GM19035 (cell line): ENCODE results near the gene THSD1.

Experiments
- ATAC-seq: cut with Tn5 transposase; IDR thresholded peaks from one replicate; pipeline ENCODE4 v1.9.1; 2021; ENCODE audit not compliant: unreplicated experiment

THSD1 gene, protein sequence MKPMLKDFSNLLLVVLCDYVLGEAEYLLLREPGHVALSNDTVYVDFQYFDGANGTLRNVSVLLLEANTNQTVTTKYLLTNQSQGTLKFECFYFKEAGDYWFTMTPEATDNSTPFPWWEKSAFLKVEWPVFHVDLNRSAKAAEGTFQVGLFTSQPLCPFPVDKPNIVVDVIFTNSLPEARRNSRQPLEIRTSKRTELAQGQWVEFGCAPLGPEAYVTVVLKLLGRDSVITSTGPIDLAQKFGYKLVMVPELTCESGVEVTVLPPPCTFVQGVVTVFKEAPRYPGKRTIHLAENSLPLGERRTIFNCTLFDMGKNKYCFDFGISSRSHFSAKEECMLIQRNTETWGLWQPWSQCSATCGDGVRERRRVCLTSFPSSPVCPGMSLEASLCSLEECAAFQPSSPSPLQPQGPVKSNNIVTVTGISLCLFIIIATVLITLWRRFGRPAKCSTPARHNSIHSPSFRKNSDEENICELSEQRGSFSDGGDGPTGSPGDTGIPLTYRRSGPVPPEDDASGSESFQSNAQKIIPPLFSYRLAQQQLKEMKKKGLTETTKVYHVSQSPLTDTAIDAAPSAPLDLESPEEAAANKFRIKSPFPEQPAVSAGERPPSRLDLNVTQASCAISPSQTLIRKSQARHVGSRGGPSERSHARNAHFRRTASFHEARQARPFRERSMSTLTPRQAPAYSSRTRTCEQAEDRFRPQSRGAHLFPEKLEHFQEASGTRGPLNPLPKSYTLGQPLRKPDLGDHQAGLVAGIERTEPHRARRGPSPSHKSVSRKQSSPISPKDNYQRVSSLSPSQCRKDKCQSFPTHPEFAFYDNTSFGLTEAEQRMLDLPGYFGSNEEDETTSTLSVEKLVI

DNA sequence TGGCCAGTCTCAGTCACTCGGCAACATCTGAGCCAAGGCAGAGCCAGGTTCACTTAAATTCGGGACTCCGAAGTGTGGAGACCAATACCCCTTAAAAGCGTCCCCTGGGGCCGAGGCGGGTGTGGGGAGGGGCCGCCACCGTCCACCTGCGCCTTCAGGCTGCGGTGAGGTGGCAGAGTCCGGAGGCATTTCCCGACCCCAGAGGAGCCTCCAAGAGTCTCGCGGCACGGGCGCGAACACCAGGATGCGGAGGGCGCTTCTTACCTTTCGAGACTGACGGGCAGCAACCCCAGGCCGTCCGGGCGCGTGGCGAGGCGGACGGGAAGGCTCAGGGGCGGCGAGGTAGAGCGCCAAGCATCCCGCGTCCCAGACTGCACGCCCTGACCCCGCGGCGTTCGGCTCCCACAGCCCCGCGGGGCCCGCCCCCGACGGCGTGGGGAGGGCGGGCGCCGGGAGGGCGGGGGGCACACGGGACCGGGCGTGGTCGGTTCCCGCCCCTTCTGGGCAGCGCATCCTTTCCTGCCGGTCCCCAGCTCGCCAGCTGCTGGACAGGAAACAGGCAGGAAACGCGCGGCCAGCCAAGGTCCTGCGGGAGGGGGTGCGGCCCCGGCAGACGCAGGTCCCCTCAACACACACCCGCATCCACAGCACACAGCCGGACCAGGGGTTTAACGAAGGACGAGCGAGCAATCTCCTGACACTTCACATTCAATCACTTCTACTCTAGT is at the start of gene THSD1:
Gene THSD1 (minus strand): TSS at position 406 of the 728 bp plus-strand sequence. CDS start 3,572 bp downstream, outside the sequence.
- ATAC-seq = peak; percentile 53

DNA sequence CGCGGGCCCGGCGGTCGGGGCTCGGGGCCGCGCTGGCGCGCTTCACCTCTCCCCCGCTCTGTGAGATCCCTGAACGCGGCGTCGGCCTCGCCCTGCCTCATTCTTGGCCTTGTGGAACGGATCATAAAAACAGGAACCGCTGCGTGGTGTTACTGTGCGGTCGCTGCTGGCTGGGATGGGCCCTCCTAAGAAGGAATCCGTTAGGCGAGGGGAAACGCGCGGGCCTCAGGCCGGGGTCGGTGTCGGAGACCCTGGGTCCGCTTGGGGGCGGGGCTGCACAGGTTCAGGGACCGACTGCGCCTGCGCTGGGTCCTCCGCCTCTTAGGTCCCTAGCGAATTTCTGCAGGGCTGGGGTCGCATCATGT is 49.7 kb upstream of the THSD1 start:
- ATAC-seq = peak; percentile 36

DNA sequence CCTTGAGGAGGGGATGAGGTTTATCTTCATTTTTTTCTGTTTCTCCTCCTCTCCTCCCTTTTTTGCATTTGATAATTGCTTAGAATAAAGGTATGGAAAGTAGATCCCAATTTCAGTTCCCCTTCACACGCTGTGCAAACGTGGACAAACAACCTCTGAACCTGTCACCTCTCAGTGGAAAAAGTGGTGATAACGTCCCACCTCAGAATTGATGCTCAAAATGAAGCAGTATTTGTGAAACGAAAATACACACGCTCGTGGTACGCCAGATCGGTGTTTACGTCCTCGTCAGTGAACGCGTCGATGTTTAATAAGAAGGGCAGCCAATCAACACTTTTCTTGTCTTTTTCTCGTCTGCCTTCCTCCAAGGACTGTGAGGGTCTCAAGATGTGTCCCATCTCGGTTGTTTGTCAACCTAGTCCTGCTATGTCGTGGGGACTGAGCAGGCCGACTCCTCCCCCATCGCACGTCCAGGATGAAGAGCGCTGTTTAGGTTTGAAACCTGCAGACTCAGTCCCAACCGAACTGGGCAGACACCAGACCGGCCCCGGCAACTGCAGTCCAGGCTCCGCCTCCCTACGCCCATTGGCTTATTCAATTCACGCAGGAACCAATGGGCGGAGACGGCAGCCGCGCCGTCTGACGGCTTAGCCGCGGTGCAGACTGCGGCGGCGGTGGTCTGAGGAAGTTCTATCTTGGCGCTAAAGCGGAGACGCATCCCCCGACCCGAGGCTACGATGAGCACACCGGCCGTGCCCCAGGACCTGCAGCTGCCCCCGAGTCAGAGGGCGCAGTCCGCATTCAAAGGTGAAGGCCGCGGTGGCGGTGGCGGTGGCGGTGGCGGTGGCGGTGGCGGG is 49.1 kb upstream of the THSD1 start, which contains the start of gene CKAP2:
Gene CKAP2 (plus strand): TSS at position 659 of the 857 bp plus-strand sequence. CDS start 79 bp downstream, at position 738.
- peak; percentile 76 for ATAC-seq

DNA sequence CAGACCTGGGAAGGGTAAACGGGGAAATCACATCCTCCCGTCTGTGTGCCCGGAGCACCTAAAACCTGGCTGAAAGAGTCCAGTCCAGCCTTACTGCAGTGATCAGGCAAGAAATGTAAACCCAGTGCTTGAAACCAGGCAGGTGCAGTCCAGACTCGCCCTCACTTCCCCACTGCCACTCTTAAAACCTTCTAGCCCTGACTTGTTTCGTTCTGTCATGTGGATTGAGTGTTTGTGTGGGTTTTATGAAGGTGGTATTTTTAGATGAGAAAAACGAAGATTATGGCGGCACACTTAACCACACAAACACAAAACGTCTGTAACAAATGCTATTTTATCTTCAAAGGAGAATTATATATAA is 48.5 kb upstream of the THSD1 start:
- ATAC-seq = peak; percentile 23

DNA sequence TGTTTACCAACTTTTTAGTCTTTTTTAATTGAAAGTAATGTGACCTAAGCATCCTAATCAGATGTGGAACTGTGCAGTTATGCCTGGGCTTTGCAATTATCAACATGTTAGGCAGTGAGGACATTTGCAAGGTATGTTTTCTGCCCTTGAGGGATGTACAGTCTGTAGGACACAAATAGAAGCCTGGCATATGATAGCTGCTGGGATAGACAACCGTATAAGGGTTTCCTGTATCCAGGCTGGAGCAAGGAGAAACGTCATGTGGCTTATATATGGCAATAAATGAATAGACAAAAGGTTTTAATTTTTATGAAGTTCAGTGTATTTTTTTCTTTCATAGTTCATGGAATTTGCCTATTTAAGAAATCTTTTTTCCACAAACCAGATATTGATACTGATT is 46.5 kb upstream of the THSD1 start:
- ATAC-seq = no peak

DNA sequence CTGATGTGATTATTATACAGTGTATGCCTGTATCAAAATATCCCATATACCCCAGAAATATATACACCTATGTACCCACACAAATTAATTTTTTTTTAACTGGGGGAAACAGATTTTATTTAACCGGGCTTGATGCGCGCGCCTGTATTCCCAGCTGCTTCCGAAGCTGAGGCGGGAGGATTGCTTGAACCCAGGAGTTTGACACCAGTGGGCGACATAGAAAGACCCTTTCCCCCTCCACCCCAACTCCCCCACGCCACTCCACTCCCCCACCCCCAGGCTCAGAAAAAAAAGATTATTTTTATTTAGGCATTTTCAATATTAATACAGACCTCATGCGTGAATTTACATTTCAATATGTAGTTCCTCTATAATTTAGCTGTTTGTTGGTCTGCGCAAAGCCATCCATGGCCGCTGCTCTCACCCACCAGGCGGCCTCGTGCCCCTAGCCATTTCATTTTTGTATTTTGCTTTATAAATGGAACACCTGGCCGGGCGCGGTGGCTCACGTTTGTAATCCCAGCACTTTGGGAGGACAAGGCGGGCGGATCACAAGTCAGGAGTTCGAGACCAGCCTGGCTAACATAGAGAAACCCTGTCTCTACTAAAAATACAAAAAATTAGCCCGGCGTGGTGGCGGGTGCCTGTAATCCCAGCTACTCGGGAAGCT is 45.3 kb upstream of the THSD1 start:
- ATAC-seq = no peak

DNA sequence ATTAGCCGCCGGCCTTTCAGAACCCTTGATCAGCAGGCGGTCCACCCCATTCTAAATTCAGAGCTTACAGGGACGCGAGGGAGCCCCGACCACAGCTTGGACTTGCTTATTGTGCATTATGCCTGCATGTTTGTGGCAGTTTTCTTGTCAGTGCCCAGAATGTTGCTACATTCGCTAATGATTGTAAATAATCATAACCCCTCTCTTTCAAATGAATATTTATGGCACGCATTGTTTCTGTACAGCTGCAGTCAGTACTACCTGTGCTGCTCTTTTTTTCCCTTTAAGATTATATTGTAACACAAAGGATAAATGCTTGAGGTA is 44.8 kb upstream of the THSD1 start:
- no peak for ATAC-seq

DNA sequence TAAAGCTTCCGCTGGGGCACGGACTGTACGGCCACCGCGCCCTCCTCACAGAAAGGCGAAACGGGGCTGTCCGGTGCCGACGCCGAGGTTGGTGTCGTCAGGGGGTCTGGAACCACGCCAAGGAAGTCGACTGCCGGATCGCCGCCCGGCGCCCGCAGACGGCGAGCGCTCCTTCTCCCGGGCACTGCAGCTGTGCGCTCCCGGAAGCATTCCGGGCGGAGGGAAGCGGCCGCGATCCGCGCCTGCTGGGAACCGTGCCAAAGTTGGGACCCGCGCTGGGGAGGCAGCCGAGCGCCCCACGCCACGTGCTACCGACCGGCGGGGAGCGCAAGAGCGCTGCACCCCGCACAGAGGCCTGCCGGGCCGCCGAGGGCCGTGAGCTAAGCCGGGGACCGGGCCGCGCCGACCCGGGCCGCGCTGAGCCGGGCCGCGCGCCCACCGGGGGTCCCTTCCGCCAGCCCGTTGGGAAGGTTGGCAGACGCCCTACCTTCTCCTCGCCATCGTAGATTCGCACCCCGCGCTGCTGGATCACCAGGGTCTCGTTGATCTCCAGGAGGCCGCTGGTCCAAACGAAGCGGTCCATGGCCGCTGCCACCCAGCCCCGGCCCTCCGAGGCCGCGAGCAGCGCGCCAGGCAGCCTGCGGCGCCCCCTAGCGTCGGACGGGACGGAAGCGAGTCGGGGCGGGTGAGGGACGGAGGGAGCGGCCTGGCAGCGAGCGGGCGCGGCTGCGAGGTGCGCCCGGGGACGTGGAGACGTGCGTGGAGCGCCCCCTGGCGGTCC is 44.2 kb upstream of the THSD1 start, which contains the start of gene VPS36:
Gene VPS36 (minus strand): TSS at position 623 of the 781 bp plus-strand sequence. CDS start 40 bp downstream, at position 583.
- peak; percentile 62 for ATAC-seq

DNA sequence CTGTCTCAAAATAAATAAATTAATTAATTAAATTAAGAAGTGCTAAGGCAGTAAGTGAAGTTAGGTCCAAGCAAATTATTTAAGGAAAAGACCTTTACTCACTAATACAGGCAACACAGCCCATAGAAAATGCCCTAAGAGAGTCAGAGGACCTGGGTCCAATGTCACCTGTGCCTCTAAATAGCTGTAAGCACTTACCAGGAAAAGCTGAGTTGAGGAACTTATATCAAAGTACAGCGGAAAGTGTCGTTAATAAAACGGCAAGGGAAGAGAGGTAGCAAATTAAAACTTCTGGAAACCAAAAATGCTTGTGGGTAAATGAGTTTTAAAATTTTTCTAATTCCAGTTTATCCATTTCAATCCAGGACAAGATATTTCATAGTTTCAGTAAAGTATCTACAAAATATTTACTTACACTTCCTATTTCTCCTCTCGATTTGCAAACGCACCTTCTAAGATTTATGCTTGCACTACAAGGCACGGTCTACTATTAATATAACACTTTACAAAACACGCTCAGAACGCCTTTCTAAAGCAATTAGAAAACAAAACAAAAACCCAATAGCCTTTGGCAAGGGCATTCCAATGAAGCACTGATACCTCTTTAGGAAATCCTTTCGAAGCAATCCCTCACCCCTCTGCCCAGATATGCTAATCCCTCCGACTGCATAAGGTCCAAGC is 43.5 kb upstream of the THSD1 start:
- ATAC-seq = peak; percentile 3

DNA sequence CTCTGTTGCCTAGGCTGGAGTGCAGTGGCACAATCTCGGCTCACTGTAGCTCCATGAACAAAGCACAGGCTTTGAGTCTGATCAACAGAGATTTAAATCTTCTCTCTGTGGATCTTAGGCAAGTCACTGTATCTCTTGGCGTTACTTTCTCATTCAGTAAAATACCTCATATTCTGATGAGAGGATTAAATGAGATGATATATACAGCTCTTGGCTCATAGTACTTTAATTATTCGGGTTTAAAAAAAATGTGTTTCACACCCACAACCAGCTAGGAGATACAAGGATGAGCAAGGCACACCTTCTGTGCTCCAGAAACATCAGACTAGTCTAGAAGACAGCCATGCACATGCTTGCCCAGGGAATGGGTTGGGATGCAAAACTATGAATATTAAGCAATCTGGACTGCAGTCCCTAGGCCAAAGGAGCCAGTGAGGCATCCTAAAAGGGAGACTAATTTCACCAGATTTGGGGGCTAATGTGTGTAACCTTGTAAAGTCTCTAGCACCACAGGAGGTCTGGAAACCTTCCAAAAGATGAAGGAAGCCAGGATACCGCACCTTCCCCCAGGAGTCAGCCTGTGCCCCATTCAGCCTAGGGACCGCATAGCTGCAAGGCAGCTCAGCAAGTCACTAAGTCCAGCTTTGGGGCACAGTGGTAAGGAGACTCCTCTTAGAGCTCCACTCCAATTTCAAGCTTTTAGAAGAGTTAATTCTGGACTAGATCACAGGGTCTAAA is 42.0 kb upstream of the THSD1 start:
- no peak for ATAC-seq

DNA sequence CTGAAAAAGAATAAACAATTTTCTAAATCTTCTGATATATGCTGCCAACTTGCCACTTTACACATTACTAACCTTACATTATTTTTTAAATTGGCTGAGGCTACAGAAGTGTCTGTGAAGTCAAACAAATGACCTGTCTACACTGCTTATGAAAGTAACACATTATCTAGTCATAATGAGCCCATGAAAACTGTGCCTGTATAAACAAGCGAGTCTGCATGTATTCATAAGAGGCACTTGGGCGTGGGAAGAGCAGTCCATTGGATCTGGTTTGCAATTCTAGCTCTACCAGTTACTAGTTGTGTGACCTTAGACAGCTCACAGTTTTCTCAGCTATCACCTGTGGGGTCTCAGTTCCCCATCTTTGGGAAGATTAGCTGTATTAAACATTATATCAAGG is 41.4 kb upstream of the THSD1 start:
- no peak for ATAC-seq

DNA sequence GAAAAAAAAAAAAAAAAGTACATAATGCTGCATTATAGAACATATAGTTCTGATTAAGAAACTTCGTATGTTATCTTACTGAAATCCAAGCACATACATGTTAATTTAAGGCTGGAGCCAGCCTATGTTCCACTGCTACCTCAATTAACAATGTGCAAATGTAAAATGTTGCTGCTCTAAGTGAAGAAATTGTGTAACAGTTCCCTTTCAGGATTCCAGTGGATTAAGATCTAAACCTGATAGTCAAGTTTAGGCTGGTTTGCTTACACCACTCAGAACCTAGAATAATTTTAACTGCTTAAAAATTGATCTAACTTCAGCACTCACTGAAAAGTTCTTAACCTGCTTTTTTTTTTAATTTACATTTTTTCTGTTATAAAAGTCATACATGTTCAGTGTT is 40.3 kb upstream of the THSD1 start:
- ATAC-seq = no peak

DNA sequence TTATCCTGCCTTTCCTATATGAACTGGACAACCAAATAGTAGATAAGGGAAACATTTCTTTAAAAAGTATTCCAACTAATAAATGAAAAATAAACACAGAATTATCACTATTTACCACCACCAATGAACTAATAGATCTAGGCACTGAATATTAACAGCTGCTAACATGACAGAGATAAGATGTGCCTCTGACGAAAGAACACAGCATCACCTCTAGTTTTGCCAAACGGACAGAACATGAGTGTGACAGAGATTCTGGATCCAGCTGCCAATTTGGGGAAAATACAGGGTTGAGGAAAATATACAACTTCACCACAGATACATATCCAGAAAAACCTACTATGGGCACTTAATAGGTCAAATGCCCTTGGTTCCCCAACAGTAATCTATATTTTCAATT is 26.5 kb upstream of the THSD1 start:
- ATAC-seq = no peak

DNA sequence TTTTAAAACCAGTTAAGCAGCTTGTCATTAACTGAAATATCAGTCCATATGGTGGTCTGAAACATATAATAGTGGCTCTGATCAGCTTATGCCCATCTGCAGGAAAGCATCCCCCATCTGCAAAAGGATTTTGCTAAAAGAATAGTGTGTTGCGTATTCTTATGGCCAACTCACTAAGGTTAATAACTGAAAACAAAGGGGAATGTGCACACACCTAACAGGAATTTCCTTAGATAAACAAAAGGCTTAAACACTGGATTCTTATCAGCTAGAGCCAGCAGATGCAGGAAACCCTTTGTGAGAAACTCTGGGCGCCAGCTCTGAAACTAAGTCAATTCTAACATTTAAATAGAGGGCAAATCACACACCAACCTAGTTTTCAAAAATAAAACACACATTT is 22.3 kb upstream of the THSD1 start:
- ATAC-seq = no peak

DNA sequence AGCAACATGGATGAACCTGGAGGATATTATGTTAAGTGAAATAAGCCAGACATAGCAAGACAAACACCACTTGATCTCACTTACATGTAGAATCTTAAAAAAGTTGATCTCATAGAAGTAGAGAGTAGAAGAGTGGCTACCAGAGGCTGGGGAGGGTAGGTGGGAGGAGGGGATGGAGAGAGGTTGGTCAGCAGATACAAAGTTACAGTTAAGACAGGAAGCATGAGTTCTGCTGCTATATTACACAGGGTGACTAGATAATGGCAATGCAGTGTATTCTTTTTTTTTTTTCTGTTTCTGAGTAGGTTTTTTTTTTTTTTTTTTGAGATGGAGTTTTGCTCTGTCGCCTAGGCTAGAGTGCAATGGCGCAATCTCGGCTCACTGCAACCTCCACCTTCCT is 15.2 kb upstream of the THSD1 start:
- ATAC-seq = no peak

DNA sequence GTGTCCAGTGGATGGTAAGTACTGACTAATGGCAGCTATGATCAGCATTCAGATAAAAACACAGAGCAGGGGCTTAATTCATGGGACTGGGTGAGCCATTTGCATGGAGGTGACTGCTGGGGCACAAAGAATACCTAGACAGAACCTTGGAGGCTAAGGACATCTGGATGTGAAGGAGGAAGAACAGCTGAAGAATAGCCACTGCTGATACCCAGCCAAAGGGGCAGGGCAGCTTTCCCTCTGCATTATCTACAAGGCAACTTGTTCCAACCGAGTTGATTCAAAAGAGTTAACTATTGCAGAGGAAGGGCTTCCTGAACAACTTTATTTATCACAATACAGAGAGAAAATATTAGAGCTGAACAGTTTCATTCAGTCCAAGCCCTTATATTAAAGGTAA is 13.1 kb upstream of the THSD1 start:
- no peak for ATAC-seq

DNA sequence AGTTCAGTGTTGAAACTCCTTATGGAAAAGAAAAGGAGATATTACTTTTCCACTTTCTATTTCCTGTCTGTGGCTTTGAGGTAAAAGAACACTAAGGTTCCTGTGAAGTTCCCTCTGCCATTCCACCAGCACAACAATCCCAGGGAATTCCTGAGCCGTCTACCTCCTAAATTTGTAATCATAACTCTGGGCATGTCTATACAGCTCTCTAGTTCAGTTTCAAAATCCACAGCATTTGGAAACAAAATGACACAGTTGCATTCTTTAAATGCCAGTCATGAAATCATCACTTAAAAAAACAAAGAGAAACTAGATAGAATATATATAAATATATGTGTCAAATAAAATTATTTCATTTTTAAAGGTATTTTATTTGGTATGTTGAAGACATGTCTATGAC is 9.0 kb upstream of the THSD1 start:
- no peak for ATAC-seq

DNA sequence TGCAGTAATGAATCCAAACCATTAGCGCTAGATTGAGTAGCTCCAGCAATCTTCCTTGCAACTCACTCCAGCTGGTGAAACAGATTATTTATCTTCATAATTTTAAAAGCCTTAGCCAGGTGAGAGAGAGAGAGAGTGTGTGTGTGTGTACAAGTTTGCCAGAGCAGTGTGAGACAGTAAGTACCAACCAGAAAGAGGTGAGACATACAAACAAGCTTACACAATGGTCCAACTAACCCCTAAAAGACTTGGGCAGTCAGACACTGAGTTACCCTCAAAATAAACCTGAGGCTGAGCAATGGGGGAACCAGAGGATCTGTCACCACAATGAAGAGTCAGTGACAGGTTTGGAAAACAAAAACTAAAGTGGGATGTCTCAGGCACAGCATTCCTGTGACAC is 8.1 kb upstream of the THSD1 start:
- no peak for ATAC-seq
